Neural progenitor cell (in vitro differentiated cells): ENCODE data around the gene IL17RA. TPM values are rescaled to one million over a fixed set of nuclear protein-coding genes. Genes with fewer than 3 reads are reported as not detected.

Experiments
- DNase-seq: peaks from one replicate; pipeline ENCODE4 v3.0.0-alpha.2; 2016; ENCODE audit warnings: low spot score
- H2AFZ ChIP-seq: fragments of 200-600 bp; sonication (generic); replicated peaks from 2 replicates; pipeline ENCODE4 v1.6.1; 2016; ENCODE audit warnings: antibody characterized with exemption
- H3F3A ChIP-seq: fragments of 200-600 bp; sonication (generic); 2 replicates; pipeline ENCODE4 v1.6.1; 2016; ENCODE audit warnings: antibody characterized with exemption, low read depth
- H3K27ac ChIP-seq: fragments of 200-600 bp; sonication (generic); 2 replicates; pipeline ENCODE4 v1.5.1; 2016; ENCODE audit warnings: mild to moderate bottlenecking
- H3K27me3 ChIP-seq: fragments of 200-600 bp; sonication (generic); 2 replicates; pipeline ENCODE4 v1.6.1; 2016; ENCODE audit warnings: mild to moderate bottlenecking, moderate library complexity
- H3K36me3 ChIP-seq: fragments of 200-600 bp; sonication (generic); 2 replicates; pipeline ENCODE4 v1.5.1; 2016
- H3K4me1 ChIP-seq: fragments of 200-600 bp; sonication (generic); 2 replicates; pipeline ENCODE4 v1.6.1; 2016; ENCODE audit warnings: mixed run types
- H3K4me2 ChIP-seq: fragments of 200-600 bp; sonication (generic); 2 replicates; pipeline ENCODE4 v1.6.1; 2016
- H3K4me3 ChIP-seq: fragments of 200-600 bp; sonication (generic); 2 replicates; pipeline ENCODE4 v1.5.1; 2016
- H3K79me2 ChIP-seq: fragments of 200-600 bp; sonication (generic); 2 replicates; pipeline ENCODE4 v1.6.1; 2016; ENCODE audit warnings: low read depth
- H3K9ac ChIP-seq: fragments of 200-600 bp; sonication (generic); 2 replicates; pipeline ENCODE4 v1.6.1; 2016
- H3K9me3 ChIP-seq: fragments of 200-600 bp; sonication (generic); 2 replicates; pipeline ENCODE4 v1.5.1; 2016; ENCODE audit warnings: low read depth
- H4K20me1 ChIP-seq: fragments of 200-600 bp; sonication (generic); 2 replicates; pipeline ENCODE4 v1.6.1; 2016; ENCODE audit warnings: low read depth
- H3K27ac Mint-ChIP-seq: 3 replicates; pipeline ENCODE4 v1.8.0; 2021; ENCODE audit warnings: mixed read lengths
- H3K27me3 Mint-ChIP-seq: 2 replicates; pipeline ENCODE4 v1.8.0; 2022; ENCODE audit warnings: low read depth, mild to moderate bottlenecking, inconsistent platforms, moderate library complexity, mixed read lengths; ENCODE audit not compliant: insufficient read depth
- H3K36me3 Mint-ChIP-seq: 3 replicates; pipeline ENCODE4 v1.8.0; 2021; ENCODE audit warnings: mixed read lengths
- H3K4me1 Mint-ChIP-seq: 3 replicates; pipeline ENCODE4 v1.8.0; 2021; ENCODE audit warnings: mixed read lengths
- H3K4me3 Mint-ChIP-seq: 3 replicates; pipeline ENCODE4 v1.8.0; 2021; ENCODE audit warnings: mild to moderate bottlenecking, moderate library complexity, mixed read lengths
- H3K9me3 Mint-ChIP-seq: 3 replicates; pipeline ENCODE4 v1.8.0; 2020; ENCODE audit warnings: mixed read lengths
- CTCF ChIP-seq: fragments of 200-600 bp; sonication (generic); IDR thresholded peaks from 2 replicates; pipeline ENCODE4 v1.5.1; 2017; ENCODE audit warnings: antibody characterized with exemption, mild to moderate bottlenecking
- EZH2 ChIP-seq: fragments of 200-600 bp; sonication (generic); IDR thresholded peaks from 2 replicates; pipeline ENCODE4 v1.6.1; 2017; ENCODE audit warnings: antibody characterized with exemption, mild to moderate bottlenecking, moderate library complexity
- EZH2phosphoT487 ChIP-seq: fragments of 200-600 bp; sonication (generic); IDR thresholded peaks from 2 replicates; pipeline ENCODE4 v1.6.1; 2017; ENCODE audit warnings: antibody characterized with exemption
- total RNA-seq: library from RNA; depleted of rRNA; stranded (reverse); fragments of >200 nt; gene quantifications from 2 replicates; pipeline ENCODE4 v1.2.3, GENCODE V29; 2015; ENCODE audit warnings: low replicate concordance

The IL17RA gene
- total RNA-seq, 1 donor from 2014 or later, result 5.2 TPM

- no peak for DNase-seq
- H3K27ac Mint-ChIP-seq, result no peak overlapping the region
- TF ChIP-seq CTCF (no peak), EZH2 (no peak), EZH2phosphoT487 (no peak)
- Histone ChIP-seq H3K9me3 (no peaks in the 10 kb centered on the region), H2AFZ (no peak overlapping the region), H3K9ac (no peak overlapping the region), H3K27ac (no peak overlapping the region), H3K4me1 (peaks cover 8% of the 10 kb centered on the region), H3K79me2 (no peaks in the 10 kb centered on the region), H4K20me1 (no peaks in the 10 kb centered on the region), H3K36me3 (no peaks in the 10 kb centered on the region), H3K4me3 (no peak overlapping the region), H3K27me3 (no peaks in the 10 kb centered on the region), H3K4me2 (no peak overlapping the region), H3F3A (peaks cover 8% of the 10 kb centered on the region)
- H3K9me3 Mint-ChIP-seq, result no peaks in the 10 kb centered on the region
- peaks cover 9% of the 10 kb centered on the region for H3K27me3 Mint-ChIP-seq
- H3K4me1 Mint-ChIP-seq, result peaks cover 15% of the 10 kb centered on the region
- H3K4me3 Mint-ChIP-seq, result no peak overlapping the region
- H3K36me3 Mint-ChIP-seq, result peaks cover 3% of the 10 kb centered on the region
Observed at GRCh38 chr22:17130199-17130598, 45.4 kb downstream of the IL17RA start.

GRCh38 chr22:17131686-17132085 lies 46.9 kb downstream of the IL17RA start:
- no peak overlapping the region for H3K4me2 ChIP-seq
- no peak overlapping the region for H3K9ac ChIP-seq

GRCh38 chr22:17132112-17132511 lies 47.3 kb downstream of the IL17RA start:
- H3K4me1 Mint-ChIP-seq, result peaks cover 15% of the 10 kb centered on the region
- peaks cover 8% of the 10 kb centered on the region for H3F3A ChIP-seq
- no peak overlapping the region for H3K4me3 ChIP-seq
- H3K27ac ChIP-seq, result no peak overlapping the region
- DNase-seq, result no peak
- H3K4me3 Mint-ChIP-seq, result no peak overlapping the region
- H3K4me2 ChIP-seq, result no peak overlapping the region
- no peaks in the 10 kb centered on the region for H3K9me3 Mint-ChIP-seq
- no peaks in the 10 kb centered on the region for H3K27me3 ChIP-seq
- no peaks in the 10 kb centered on the region for H3K79me2 ChIP-seq
- peaks cover 8% of the 10 kb centered on the region for H3K36me3 Mint-ChIP-seq
- TF ChIP-seq EZH2 (no peak), CTCF (no peak), EZH2phosphoT487 (no peak)
- peaks cover 9% of the 10 kb centered on the region for H3K27me3 Mint-ChIP-seq
- no peaks in the 10 kb centered on the region for H3K36me3 ChIP-seq
- no peak overlapping the region for H3K27ac Mint-ChIP-seq
- H2AFZ ChIP-seq, result no peak overlapping the region
- peaks cover 4% of the 10 kb centered on the region for H4K20me1 ChIP-seq
- H3K4me1 ChIP-seq, result peaks cover 8% of the 10 kb centered on the region
- H3K9me3 ChIP-seq, result no peaks in the 10 kb centered on the region
- no peak overlapping the region for H3K9ac ChIP-seq

More at GRCh38 chr22:17131686-17132085, 46.9 kb downstream of the IL17RA start:
- no peaks in the 10 kb centered on the region for H3K9me3 ChIP-seq
- no peak overlapping the region for H3K4me3 ChIP-seq
- H3K4me1 ChIP-seq, result peaks cover 8% of the 10 kb centered on the region
- TF ChIP-seq EZH2 (no peak), EZH2phosphoT487 (no peak), CTCF (peak; percentile 29)
- H3K36me3 Mint-ChIP-seq, result peaks cover 5% of the 10 kb centered on the region
- no peaks in the 10 kb centered on the region for H3K36me3 ChIP-seq
- H2AFZ ChIP-seq, result no peak overlapping the region
- no peak overlapping the region for H3K4me3 Mint-ChIP-seq
- no peaks in the 10 kb centered on the region for H3K27me3 ChIP-seq
- no peak overlapping the region for H3K27ac ChIP-seq
- no peaks in the 10 kb centered on the region for H3K79me2 ChIP-seq
- peak; percentile 65 for DNase-seq
- H3F3A ChIP-seq, result peaks cover 8% of the 10 kb centered on the region
- no peaks in the 10 kb centered on the region for H3K9me3 Mint-ChIP-seq
- no peaks in the 10 kb centered on the region for H4K20me1 ChIP-seq
- H3K4me1 Mint-ChIP-seq, result peaks cover 15% of the 10 kb centered on the region
- peaks cover 9% of the 10 kb centered on the region for H3K27me3 Mint-ChIP-seq
- no peak overlapping the region for H3K27ac Mint-ChIP-seq
